ENCODE results near the gene RBBP6.

Gene RBBP6

DNA sequence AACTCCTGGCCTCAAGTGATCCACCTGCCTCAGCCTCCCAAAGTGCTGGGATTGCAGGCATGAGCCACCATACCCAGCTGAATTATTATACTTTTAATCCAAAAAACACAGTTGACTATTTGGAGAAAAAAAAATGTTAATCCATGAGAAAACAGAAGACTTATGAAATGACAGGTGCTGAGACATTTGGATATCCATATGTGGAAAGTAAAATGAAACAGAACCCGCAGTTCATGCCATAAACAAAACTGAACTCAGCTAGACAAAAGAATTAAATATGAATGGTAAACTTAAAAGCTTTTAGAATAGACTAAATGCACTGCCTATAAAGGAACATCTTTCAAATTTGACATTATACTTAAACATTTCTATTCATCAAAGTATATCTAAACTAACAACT is 8.2 kb upstream of the RBBP6 start:
- DNase-seq (ENCODE audit: low spot score): no peak
- no peak overlapping the region for H3K27ac ChIP-seq
- ChIA-PET CTCF (no interaction called here), POLR2A (ENCODE audit: low non-redundant PET) (no interaction called here)
- TF ChIP-seq, protein P1, sequence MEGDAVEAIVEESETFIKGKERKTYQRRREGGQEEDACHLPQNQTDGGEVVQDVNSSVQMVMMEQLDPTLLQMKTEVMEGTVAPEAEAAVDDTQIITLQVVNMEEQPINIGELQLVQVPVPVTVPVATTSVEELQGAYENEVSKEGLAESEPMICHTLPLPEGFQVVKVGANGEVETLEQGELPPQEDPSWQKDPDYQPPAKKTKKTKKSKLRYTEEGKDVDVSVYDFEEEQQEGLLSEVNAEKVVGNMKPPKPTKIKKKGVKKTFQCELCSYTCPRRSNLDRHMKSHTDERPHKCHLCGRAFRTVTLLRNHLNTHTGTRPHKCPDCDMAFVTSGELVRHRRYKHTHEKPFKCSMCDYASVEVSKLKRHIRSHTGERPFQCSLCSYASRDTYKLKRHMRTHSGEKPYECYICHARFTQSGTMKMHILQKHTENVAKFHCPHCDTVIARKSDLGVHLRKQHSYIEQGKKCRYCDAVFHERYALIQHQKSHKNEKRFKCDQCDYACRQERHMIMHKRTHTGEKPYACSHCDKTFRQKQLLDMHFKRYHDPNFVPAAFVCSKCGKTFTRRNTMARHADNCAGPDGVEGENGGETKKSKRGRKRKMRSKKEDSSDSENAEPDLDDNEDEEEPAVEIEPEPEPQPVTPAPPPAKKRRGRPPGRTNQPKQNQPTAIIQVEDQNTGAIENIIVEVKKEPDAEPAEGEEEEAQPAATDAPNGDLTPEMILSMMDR (conservative IDR thresholded peaks at IDR 0.05; ENCODE audit: low read depth): no peak

DNA sequence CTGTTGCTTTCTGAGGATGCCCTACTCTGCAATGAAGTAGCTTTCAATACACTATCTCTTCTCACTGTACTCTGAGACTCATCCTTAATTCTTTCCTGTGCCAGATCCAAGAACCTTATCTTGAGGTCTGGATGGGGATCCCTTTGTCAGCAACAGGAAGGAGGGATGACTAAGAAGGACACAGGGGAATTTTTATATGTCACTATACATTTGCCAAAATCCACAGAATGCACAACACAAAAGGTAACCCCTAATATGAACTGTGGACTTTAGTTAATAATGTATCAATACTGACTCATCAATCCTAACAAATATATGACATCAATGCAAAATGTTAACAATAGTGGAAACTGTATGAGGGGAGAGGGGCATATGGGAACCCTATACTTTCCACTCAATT is 4.7 kb upstream of the RBBP6 start:
- POLR2A ChIA-PET (ENCODE audit: low non-redundant PET): no interaction called here
- no peak overlapping the region for H3K27ac ChIP-seq
- TF ChIP-seq, protein P1 (conservative IDR thresholded peaks at IDR 0.05; ENCODE audit: low read depth): no peak
- CTCF ChIA-PET: no interaction called here
- DNase-seq (ENCODE audit: low spot score): peak; percentile 4

DNA sequence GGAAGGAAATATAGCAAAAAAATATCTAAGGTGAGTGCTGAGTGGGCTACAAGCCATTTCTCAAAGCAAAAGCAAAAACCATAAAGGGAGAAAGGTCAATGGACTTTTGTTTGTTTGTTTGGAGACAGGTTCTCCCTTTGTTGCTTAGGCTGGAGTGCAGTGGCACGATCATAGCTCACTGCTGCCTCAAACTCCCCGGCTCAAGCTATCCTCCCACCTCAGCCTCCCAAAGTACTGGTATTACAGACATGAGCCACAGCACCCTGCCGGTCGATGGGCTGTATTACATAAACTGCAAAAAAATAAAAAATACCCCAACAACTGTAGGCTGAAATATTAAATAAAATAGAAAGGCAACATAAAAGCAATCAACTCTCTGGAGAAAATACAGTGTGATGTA is 3.5 kb upstream of the RBBP6 start:
- TF ChIP-seq, protein P1 (conservative IDR thresholded peaks at IDR 0.05; ENCODE audit: low read depth): no peak
- POLR2A ChIA-PET (ENCODE audit: low non-redundant PET): no interaction called here

DNA sequence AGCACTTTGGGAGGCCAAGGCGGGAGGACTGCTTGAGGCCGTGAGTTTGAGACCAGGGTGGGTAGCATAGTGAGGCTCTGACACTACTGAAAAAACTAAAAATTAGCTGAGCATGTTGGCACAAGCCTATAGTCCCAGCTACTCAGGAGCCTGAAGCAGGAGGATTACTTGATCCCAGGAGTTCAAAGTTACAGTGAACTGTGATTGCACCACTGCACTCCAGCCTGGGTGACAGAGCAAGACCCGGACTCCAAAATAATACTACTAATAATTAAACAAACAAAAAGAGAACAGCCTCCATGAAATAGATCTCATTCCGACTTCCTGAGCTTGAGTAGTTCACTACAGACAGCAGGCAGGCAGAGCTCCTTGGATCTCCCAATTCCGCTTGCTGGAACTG is 2.7 kb upstream of the RBBP6 start:
- no peak overlapping the region for H3K27ac ChIP-seq
- DNase-seq (ENCODE audit: low spot score): no peak
- TF ChIP-seq, protein P1 (conservative IDR thresholded peaks at IDR 0.05; ENCODE audit: low read depth): no peak
- CTCF ChIA-PET: interaction anchor here (1.2 kb wide), 1 partner anchor 20 kb away, joined by 9 read pairs; no protein-coding TSS in a partner anchor
- POLR2A ChIA-PET (ENCODE audit: low non-redundant PET): no interaction called here

More for the DNA sequence above, 3.5 kb upstream of the RBBP6 start:
- no peak overlapping the region for H3K27ac ChIP-seq
- CTCF ChIA-PET: interaction anchor here (1.2 kb wide), 1 partner anchor 19 kb away, joined by 9 read pairs; no protein-coding TSS in a partner anchor
- no peak for DNase-seq (ENCODE audit: low spot score)

DNA sequence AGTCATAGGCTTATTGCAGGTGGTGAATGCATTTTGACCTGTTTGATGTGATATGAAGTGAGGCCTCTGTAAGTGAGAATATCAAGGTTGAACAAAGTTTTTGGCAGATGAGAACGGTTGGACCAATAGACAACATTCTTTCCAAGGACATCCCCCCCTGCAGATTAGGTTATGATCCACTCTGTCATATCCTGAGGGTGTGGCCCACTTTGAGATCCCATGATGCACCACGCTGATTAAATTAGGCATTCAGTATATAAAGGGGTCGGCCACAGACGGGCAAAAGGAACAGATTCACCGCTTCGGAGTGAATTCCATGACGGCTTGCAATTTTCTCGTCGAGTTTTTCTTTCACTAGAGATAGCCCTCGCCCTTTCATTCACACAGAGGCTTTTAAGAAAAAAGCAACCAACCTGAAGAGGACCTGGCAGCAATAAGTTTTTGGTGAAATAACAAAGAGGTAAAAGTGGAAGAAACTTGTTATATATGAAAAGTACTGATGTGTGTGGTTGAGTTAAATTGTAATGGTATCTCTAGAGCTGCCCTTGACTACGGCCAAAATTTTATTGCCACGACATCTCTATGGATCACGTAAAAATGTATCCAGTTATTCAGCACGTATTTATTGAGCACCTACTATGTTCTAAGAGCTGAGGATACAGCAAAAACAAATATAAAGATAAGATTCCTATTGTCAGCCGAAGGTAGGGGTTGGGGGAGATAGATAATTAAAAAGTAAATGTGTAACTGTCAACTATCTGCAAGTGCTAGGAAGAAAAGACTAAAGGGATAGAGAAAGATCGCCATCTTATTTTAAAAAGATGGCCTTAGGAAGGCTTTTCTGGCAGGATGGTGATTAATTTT is 1.7 kb upstream of the RBBP6 start:
- ChIA-PET POLR2A (ENCODE audit: low non-redundant PET) (no interaction called here), CTCF (no interaction called here)
- TF ChIP-seq, protein P1 (conservative IDR thresholded peaks at IDR 0.05; ENCODE audit: low read depth): no peak
- no peak overlapping the region for H3K27ac ChIP-seq
- DNase-seq (ENCODE audit: low spot score): no peak

DNA sequence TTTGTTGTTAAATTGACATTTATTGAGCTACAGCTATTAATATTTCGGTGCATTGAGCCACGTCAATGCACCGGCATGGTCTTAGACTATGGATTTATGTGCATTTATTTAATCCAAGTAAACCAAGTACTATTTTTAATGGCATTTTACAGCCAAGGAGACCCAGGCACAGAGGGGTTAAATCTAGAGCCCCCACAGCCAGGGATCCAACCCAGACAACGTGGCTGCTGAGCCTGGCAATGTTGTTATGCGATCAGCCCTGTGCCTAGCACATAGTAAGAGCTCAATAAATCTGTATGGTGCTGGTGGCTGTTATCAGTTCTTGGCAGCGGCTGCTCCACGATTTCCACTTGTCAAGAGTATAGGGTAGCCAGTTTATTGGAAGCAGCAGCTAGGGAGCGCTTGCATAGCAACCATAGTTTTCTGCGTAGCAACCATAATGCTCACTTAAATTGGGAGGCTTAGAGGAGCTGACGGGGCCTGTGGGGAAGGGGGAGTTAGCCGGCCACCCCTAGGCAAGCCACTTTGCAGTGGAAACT is 541 bp upstream of the RBBP6 start:
- H3K27ac ChIP-seq: peak overlapping the region; percentile 90
- CTCF ChIA-PET: interaction anchor here (0.5 to 1.6 kb wide), 4 partner anchors 22 to 528 kb away, joined by 3 to 8 read pairs (median 3); no protein-coding TSS in a partner anchor
- TF ChIP-seq, protein P1 (conservative IDR thresholded peaks at IDR 0.05; ENCODE audit: low read depth): no peak
- DNase-seq (ENCODE audit: low spot score): no peak
- POLR2A ChIA-PET (ENCODE audit: low non-redundant PET): interaction anchor here (0.6 kb wide), 1 partner anchor 16 kb away, joined by 4 read pairs; no protein-coding TSS in a partner anchor
